Neural cell (in vitro differentiated cells): ENCODE results near the gene RNU6-1. TPM values are rescaled to one million over a fixed set of nuclear protein-coding genes. Genes with fewer than 3 reads are reported as not detected.

Experiments used
- H2AFZ ChIP-seq: fragments of 200-600, 300-800 bp; sonication (generic), shearing (Covaris generic); 2 replicates; pipeline ENCODE4 v1.6.0; 2014; ENCODE audit warnings: low read depth, mild to moderate bottlenecking, antibody characterized with exemption, low read length, moderate library complexity
- H3F3A ChIP-seq: fragments of 200-600 bp; shearing (Covaris generic); 2 replicates; pipeline ENCODE4 v1.6.1; 2016; ENCODE audit warnings: mild to moderate bottlenecking, moderate library complexity, mixed read lengths, antibody characterized with exemption, low read length; ENCODE audit not compliant: insufficient read depth, poor library complexity, severe bottlenecking
- H3K27ac ChIP-seq: fragments of 200-600, 300-800 bp; sonication (generic), shearing (Covaris generic); 2 replicates; pipeline ENCODE4 v1.5.1; 2014; ENCODE audit warnings: mild to moderate bottlenecking, low read length, moderate library complexity
- H3K27me3 ChIP-seq: fragments of 300-800, 200-600 bp; sonication (generic), shearing (Covaris generic); 2 replicates; pipeline ENCODE4 v1.6.0; 2014; ENCODE audit warnings: mild to moderate bottlenecking, low read depth, low read length, moderate library complexity; ENCODE audit not compliant: insufficient read depth
- H3K36me3 ChIP-seq: fragments of 300-800, 200-600 bp; sonication (generic), shearing (Covaris generic); 2 replicates; pipeline ENCODE4 v1.5.1; 2014; ENCODE audit warnings: mild to moderate bottlenecking, antibody characterized with exemption, low read length, moderate library complexity; ENCODE audit not compliant: insufficient read depth
- H3K4me2 ChIP-seq: fragments of 300-800, 200-600 bp; sonication (generic), shearing (Covaris generic); 2 replicates; pipeline ENCODE4 v1.6.0; 2014; ENCODE audit warnings: mild to moderate bottlenecking, low read length
- H3K4me3 ChIP-seq: fragments of 300-800, 200-600 bp; sonication (generic), shearing (Covaris generic); 2 replicates; pipeline ENCODE4 v1.5.1; 2014; ENCODE audit warnings: mild to moderate bottlenecking, low read length, moderate library complexity
- H3K79me2 ChIP-seq: fragments of 200-600 bp; shearing (Covaris generic); replicated peaks from 2 replicates; pipeline ENCODE4 v1.6.0; 2014; ENCODE audit warnings: mild to moderate bottlenecking, low read length, moderate library complexity; ENCODE audit not compliant: insufficient read depth
- H3K9ac ChIP-seq: fragments of 300-800, 200-600 bp; sonication (generic), shearing (Covaris generic); 2 replicates; pipeline ENCODE4 v1.6.1; 2016; ENCODE audit warnings: mild to moderate bottlenecking, low read length, mixed read lengths
- H3K9me2 ChIP-seq: fragments of 200-600 bp; shearing (Covaris generic); 2 replicates; pipeline ENCODE4 v1.6.1; 2016; ENCODE audit warnings: mild to moderate bottlenecking, low read length, mixed read lengths; ENCODE audit not compliant: insufficient read depth
- H3K9me3 ChIP-seq: fragments of 200-600, 300-800 bp; sonication (generic), shearing (Covaris generic); 2 replicates; pipeline ENCODE4 v1.6.1; 2016; ENCODE audit warnings: mild to moderate bottlenecking, mixed run types, low read length, moderate library complexity, mixed read lengths
- H4K20me1 ChIP-seq: fragments of 200-600 bp; shearing (Covaris generic); 2 replicates; pipeline ENCODE4 v1.6.1; 2016; ENCODE audit warnings: mild to moderate bottlenecking, mixed run types; ENCODE audit not compliant: insufficient read depth
- EP300 ChIP-seq: fragments of 450-650 bp; conservative IDR thresholded peaks from 2 replicates; pipeline ENCODE4 v1.6.1; 2014; ENCODE audit warnings: antibody characterized with exemption, mild to moderate bottlenecking, moderate library complexity; ENCODE audit not compliant: poor library complexity, severe bottlenecking
- EZH2 ChIP-seq: fragments of 200-600, 300-800 bp; shearing (Covaris generic), sonication (generic); IDR thresholded peaks from 2 replicates; pipeline ENCODE4 v1.6.1; 2014; ENCODE audit warnings: antibody characterized with exemption, low read length, borderline replicate concordance, mild to moderate bottlenecking; ENCODE audit not compliant: insufficient read depth, poor library complexity, severe bottlenecking
- MXI1 ChIP-seq: fragments of 450-650 bp; conservative IDR thresholded peaks from 2 replicates; pipeline ENCODE4 v1.6.1; 2014; ENCODE audit warnings: antibody characterized with exemption, mild to moderate bottlenecking; ENCODE audit not compliant: poor library complexity, severe bottlenecking
- POLR2AphosphoS5 ChIP-seq: IDR thresholded peaks from 2 replicates; pipeline ENCODE4 v1.6.1; 2012
- RAD21 ChIP-seq: fragments of 450-650 bp; conservative IDR thresholded peaks from 2 replicates; pipeline ENCODE4 v1.6.1; 2014; ENCODE audit warnings: antibody characterized with exemption, mild to moderate bottlenecking, moderate library complexity
- SMC3 ChIP-seq: fragments of 450-650 bp; conservative IDR thresholded peaks from 2 replicates; pipeline ENCODE4 v1.6.1; 2014; ENCODE audit warnings: antibody characterized with exemption, mild to moderate bottlenecking, moderate library complexity; ENCODE audit not compliant: poor library complexity
- TAF1 ChIP-seq: IDR thresholded peaks from 2 replicates; pipeline ENCODE4 v1.6.1; 2012; ENCODE audit warnings: low read depth
- polyA plus RNA-seq: library from polyadenylated mRNA; depleted of rRNA; stranded (reverse); fragments of >200 nt; gene quantifications from 2 replicates; pipeline ENCODE4 v1.2.3, GENCODE V29; 2014
- TF ChIP-seq, protein P1 (sequence below): IDR thresholded peaks from 2 replicates; pipeline ENCODE4 v1.6.1; 2012; ENCODE audit warnings: borderline replicate concordance
- TF ChIP-seq, protein P2 (sequence below): fragments of 450-650 bp; IDR thresholded peaks from 2 replicates; pipeline ENCODE4 v1.5.1; 2014; ENCODE audit warnings: antibody characterized with exemption, mild to moderate bottlenecking, moderate library complexity; ENCODE audit not compliant: poor library complexity, severe bottlenecking

RNU6-1 gene
- polyA plus RNA-seq, 1 donor from 2014 or later, result not detected

GRCh38 chr15:67805666-67806516 is 34.0 kb downstream of the RNU6-1 start:
- H3K9me3 ChIP-seq, result no peaks in the 10 kb centered on the region
- no peaks in the 10 kb centered on the region for H3K36me3 ChIP-seq
- H2AFZ ChIP-seq, result no peak overlapping the region
- no peak overlapping the region for H3K9ac ChIP-seq
- TF ChIP-seq RAD21, result no peak
- H4K20me1 ChIP-seq, result no peaks in the 10 kb centered on the region
- H3K79me2 ChIP-seq, result no peaks in the 10 kb centered on the region
- H3K4me3 ChIP-seq, result no peak overlapping the region
- no peaks in the 10 kb centered on the region for H3F3A ChIP-seq
- no peak overlapping the region for H3K4me2 ChIP-seq
- no peaks in the 10 kb centered on the region for H3K27me3 ChIP-seq
- H3K9me2 ChIP-seq, result no peaks in the 10 kb centered on the region
- H3K27ac ChIP-seq, result no peak overlapping the region

DNA sequence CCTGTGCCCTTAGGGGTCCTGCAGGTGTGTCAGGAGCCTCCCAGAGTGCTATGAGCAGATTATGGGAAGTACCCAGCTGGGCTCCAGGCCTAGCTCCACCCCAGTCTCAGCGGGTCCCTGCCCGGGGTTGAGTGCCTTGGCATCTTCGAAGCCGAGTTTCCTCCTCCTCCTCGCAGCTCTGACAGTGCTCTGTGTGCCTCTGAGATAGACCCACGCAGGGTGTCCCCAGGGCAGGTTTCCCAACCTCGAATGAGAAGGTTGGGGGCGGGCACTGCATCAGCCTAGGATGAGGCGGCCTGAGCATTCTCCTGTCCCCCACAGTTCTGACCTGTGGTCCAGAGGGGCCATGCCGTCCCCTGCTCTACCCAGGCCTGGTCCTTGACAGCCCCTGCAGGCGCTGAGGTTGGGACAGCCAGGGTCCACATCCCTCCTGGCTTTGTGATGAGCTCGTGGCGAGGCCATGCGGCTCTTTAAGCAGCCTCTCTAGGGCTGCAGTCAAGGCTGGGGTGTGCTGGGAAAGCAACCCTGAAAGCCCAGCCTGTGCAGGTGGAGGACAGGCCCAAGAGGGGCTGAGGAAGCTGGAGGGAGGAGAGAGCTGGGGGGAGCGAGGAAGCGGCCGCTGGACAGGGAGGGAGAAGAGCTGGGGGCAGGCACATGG is 34.7 kb downstream of the RNU6-1 start:
- Histone ChIP-seq H2AFZ (no peak overlapping the region), H3F3A (no peaks in the 10 kb centered on the region), H3K36me3 (no peaks in the 10 kb centered on the region), H3K27me3 (no peaks in the 10 kb centered on the region), H3K27ac (no peak overlapping the region), H3K9ac (no peak overlapping the region), H3K9me3 (no peaks in the 10 kb centered on the region), H3K9me2 (no peaks in the 10 kb centered on the region), H3K4me2 (no peak overlapping the region), H4K20me1 (no peaks in the 10 kb centered on the region), H3K4me3 (no peak overlapping the region), H3K79me2 (no peaks in the 10 kb centered on the region)
- TF ChIP-seq EP300, result no peak
- TF ChIP-seq RAD21, result no peak
- no peak for TF ChIP-seq SMC3
- no peak for TF ChIP-seq MXI1
- TF ChIP-seq, protein P1, sequence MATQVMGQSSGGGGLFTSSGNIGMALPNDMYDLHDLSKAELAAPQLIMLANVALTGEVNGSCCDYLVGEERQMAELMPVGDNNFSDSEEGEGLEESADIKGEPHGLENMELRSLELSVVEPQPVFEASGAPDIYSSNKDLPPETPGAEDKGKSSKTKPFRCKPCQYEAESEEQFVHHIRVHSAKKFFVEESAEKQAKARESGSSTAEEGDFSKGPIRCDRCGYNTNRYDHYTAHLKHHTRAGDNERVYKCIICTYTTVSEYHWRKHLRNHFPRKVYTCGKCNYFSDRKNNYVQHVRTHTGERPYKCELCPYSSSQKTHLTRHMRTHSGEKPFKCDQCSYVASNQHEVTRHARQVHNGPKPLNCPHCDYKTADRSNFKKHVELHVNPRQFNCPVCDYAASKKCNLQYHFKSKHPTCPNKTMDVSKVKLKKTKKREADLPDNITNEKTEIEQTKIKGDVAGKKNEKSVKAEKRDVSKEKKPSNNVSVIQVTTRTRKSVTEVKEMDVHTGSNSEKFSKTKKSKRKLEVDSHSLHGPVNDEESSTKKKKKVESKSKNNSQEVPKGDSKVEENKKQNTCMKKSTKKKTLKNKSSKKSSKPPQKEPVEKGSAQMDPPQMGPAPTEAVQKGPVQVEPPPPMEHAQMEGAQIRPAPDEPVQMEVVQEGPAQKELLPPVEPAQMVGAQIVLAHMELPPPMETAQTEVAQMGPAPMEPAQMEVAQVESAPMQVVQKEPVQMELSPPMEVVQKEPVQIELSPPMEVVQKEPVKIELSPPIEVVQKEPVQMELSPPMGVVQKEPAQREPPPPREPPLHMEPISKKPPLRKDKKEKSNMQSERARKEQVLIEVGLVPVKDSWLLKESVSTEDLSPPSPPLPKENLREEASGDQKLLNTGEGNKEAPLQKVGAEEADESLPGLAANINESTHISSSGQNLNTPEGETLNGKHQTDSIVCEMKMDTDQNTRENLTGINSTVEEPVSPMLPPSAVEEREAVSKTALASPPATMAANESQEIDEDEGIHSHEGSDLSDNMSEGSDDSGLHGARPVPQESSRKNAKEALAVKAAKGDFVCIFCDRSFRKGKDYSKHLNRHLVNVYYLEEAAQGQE, result no peak
- no peak for TF ChIP-seq TAF1
- TF ChIP-seq EZH2, result no peak
- TF ChIP-seq POLR2AphosphoS5, result no peak
- TF ChIP-seq, protein P2, sequence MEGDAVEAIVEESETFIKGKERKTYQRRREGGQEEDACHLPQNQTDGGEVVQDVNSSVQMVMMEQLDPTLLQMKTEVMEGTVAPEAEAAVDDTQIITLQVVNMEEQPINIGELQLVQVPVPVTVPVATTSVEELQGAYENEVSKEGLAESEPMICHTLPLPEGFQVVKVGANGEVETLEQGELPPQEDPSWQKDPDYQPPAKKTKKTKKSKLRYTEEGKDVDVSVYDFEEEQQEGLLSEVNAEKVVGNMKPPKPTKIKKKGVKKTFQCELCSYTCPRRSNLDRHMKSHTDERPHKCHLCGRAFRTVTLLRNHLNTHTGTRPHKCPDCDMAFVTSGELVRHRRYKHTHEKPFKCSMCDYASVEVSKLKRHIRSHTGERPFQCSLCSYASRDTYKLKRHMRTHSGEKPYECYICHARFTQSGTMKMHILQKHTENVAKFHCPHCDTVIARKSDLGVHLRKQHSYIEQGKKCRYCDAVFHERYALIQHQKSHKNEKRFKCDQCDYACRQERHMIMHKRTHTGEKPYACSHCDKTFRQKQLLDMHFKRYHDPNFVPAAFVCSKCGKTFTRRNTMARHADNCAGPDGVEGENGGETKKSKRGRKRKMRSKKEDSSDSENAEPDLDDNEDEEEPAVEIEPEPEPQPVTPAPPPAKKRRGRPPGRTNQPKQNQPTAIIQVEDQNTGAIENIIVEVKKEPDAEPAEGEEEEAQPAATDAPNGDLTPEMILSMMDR, result no peak
